MM.1S (cell line): ENCODE results near the gene NAA15.

Source experiments
- EZH2 ChIP-seq: fragments of 300-600 bp; sonication (generic); optimal IDR thresholded peaks from 2 replicates; pipeline ENCODE3; 2017; ENCODE audit warnings: low read depth, mild to moderate bottlenecking, antibody characterized with exemption, low read length, mixed read lengths
- TF ChIP-seq, protein P1 (sequence below): fragments of 300-600 bp; sonication (generic); IDR thresholded peaks from 2 replicates; pipeline ENCODE4 v1.5.1; 2016; ENCODE audit warnings: antibody characterized with exemption, low read length, mixed read lengths

GRCh38 chr4:139469216-139469615 lies 167.9 kb downstream of the NAA15 start:
- TF ChIP-seq EZH2, result no peak
- TF ChIP-seq, protein P1, sequence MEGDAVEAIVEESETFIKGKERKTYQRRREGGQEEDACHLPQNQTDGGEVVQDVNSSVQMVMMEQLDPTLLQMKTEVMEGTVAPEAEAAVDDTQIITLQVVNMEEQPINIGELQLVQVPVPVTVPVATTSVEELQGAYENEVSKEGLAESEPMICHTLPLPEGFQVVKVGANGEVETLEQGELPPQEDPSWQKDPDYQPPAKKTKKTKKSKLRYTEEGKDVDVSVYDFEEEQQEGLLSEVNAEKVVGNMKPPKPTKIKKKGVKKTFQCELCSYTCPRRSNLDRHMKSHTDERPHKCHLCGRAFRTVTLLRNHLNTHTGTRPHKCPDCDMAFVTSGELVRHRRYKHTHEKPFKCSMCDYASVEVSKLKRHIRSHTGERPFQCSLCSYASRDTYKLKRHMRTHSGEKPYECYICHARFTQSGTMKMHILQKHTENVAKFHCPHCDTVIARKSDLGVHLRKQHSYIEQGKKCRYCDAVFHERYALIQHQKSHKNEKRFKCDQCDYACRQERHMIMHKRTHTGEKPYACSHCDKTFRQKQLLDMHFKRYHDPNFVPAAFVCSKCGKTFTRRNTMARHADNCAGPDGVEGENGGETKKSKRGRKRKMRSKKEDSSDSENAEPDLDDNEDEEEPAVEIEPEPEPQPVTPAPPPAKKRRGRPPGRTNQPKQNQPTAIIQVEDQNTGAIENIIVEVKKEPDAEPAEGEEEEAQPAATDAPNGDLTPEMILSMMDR, result no peak
